ENCODE measurements around the gene WWOX.

- no peak for TF ChIP-seq CTCF (IDR thresholded peaks at IDR 0.05)
- TF ChIP-seq POLR2A (IDR thresholded peaks at IDR 0.05), result no peak
Measured at GRCh38 chr16:78081341-78081740, 18.1 kb upstream of the WWOX start.

All from right lobe of liver (tissue), 4 donors.